Activated naive CD4-positive, alpha-beta T cell treated with anti-CD3 and anti-CD28 coated beads, Interleukin-2, amount 50 U/mL, for 24 hours (primary cell): ENCODE results near the gene DPPA3.
"Not testable (repeated sequence)": the region's sequence is repeated elsewhere in the genome, so short reads cannot be mapped to it uniquely, and the experiment has no call there.

Experiments
- H3K27ac Mint-ChIP-seq: one replicate; pipeline ENCODE4 v1.8.0; 2021; ENCODE audit warnings: mild to moderate bottlenecking, mixed read lengths
- H3K27me3 Mint-ChIP-seq: one replicate; pipeline ENCODE4 v1.8.0; 2021; ENCODE audit warnings: mixed read lengths
- H3K36me3 Mint-ChIP-seq: one replicate; pipeline ENCODE4 v1.8.0; 2021; ENCODE audit warnings: mixed read lengths
- H3K4me1 Mint-ChIP-seq: one replicate; pipeline ENCODE4 v1.8.0; 2021; ENCODE audit warnings: mixed read lengths
- H3K4me3 Mint-ChIP-seq: one replicate; pipeline ENCODE4 v1.8.0; 2021; ENCODE audit warnings: mild to moderate bottlenecking, mixed read lengths
- H3K9me3 Mint-ChIP-seq: one replicate; pipeline ENCODE4 v1.8.0; 2021; ENCODE audit warnings: mixed read lengths

The DPPA3 gene

DNA sequence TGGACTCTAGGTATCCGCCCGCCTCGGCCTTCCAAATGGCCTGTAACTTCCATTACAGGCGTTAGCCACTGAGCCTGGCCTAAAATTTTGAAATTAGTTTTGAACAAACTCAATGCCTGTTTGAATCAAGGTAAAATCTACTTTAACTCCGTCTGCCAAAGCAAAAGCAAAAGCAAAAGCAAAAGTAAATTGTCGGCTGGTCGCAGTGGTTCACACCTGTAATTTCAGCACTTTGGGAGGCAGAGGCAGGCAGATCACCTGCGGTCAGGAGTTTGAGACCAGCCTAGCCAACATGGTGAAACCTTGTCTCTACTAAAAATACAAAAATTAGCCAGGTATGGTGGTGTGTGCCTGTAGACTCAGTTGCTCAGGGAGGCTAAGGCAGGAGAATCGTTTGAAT, 44.4 kb downstream of the DPPA3 start:
- H3K9me3 Mint-ChIP-seq, H3K4me1 Mint-ChIP-seq, H3K36me3 Mint-ChIP-seq, H3K27ac Mint-ChIP-seq, H3K27me3 Mint-ChIP-seq: not testable (repeated sequence)
- peak overlapping the region; percentile 19 for H3K4me3 Mint-ChIP-seq

DNA sequence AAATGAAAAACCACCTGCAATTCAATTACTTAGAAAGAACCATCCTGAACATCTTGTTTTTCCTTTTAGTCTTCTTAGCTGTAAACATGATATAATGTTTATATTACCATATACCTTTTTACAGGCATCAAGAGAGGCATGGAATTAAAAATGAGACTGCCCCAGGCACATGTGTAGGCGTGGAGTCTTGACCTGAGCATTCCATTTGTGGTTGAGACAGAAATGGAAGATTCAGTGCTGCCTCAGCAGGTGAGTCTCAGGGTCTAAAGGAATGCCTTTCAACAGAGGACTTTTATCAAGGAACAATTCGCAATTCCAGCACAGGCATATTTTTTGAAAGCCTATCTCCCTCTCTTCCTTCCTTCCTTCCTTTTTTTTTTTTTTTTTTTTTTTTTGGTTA, 45.8 kb downstream of the DPPA3 start:
- H3K27ac Mint-ChIP-seq, result no peak overlapping the region

DNA sequence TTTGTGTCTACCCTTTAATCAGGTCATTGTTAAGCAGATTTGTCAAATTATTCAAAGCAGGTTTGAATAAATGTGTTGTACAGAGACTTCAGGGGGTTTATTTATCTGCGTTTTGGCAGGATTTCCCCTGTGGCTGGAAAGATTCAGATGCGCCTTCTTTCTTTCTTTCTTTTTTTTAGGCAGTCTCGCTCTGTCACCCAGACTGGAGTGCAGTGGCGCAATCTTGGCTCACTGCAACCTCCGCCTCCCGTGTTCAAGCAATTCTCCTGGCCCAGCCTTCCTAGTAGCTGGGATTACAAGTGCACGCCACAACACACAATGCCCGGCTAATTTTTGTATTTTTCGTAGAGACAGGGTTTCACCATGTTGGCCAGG, 47.5 kb downstream of the DPPA3 start:
- no peaks in the 10 kb centered on the region for H3K27me3 Mint-ChIP-seq
- H3K36me3 Mint-ChIP-seq, result no peaks in the 10 kb centered on the region
- no peak overlapping the region for H3K27ac Mint-ChIP-seq
- no peaks in the 10 kb centered on the region for H3K4me1 Mint-ChIP-seq
- H3K4me3 Mint-ChIP-seq, result no peak overlapping the region
- H3K9me3 Mint-ChIP-seq, result no peaks in the 10 kb centered on the region

More for the DNA sequence above, 45.8 kb downstream of the DPPA3 start:
- Mint-ChIP-seq H3K4me3 (no peak overlapping the region), H3K27me3 (no peaks in the 10 kb centered on the region), H3K4me1 (no peaks in the 10 kb centered on the region), H3K36me3 (no peaks in the 10 kb centered on the region), H3K9me3 (no peaks in the 10 kb centered on the region)
